Measurements from ENCODE around the gene HOXA6. TPM values are rescaled to one million over a fixed set of nuclear protein-coding genes. Genes with fewer than 3 reads are reported as not detected.

HOXA6 gene
- total and polyA plus RNA-seq, 9 of the 15 experiments (the other 6 are each of a cell fraction or from before 2014, with no cell fraction given): not detected

- no peak overlapping the region for H3K4me2 ChIP-seq (ENCODE audit: insufficient read depth, low read length)
- 5% methylated on average over 10 of the region's 10 CpGs for WGBS (ENCODE audit: insufficient coverage, low coverage, missing lambda C conversion rate)
- in situ Hi-C loops (cut with MboI): loop anchor here (25.0 kb wide), 3 partner anchors 660 to 1285 kb away; no protein-coding TSS in a partner anchor
- no peaks in the 10 kb centered on the region for H3K9me3 ChIP-seq (replicated peaks; ENCODE audit: control insufficient read depth, insufficient read depth, low read depth, low read length)
- BruUV-seq (replicated peaks): no TSS peak
- ChIA-PET POLR2A (no interaction called here), CTCF (ENCODE audit: low intra/inter-chr PET ratio) (no interaction called here)
- no peaks in the 10 kb centered on the region for H3K9me1 ChIP-seq (ENCODE audit: control insufficient read depth, insufficient read depth, low read length)
- no peak for ATAC-seq
- no peak for FAIRE-seq
- H3K79me2 ChIP-seq (ENCODE audit: control insufficient read depth, insufficient read depth, low read length): no peaks in the 10 kb centered on the region
- no peak for TF ChIP-seq ZNF143 (CRISPR knock-in tag; IDR thresholded peaks at IDR 0.05)
- no peaks in the 10 kb centered on the region for H4K20me1 ChIP-seq (replicated peaks; ENCODE audit: control insufficient read depth, insufficient read depth, low read length)
- no peaks in the 10 kb centered on the region for H3K36me3 ChIP-seq (ENCODE audit: control insufficient read depth, insufficient read depth, low read length)
- no peak for DNase-seq (ENCODE audit: extremely low read depth in 1 of 4, low spot score in 3 of 4)
- no peak overlapping the region for H2AFZ ChIP-seq (ENCODE audit: low read depth, low read length)
- intact Hi-C loops (cut with micrococcal nuclease): no loop called here
- H3K4me1 ChIP-seq (replicated peaks in 1 of 2; ENCODE audit: control insufficient read depth in 2 of 2, insufficient read depth in 2 of 2, low read length in 2 of 2): peaks cover 0 to 3% of the 10 kb centered on the region in 2 experiments; a peak in 1 of 5 replicates
- no peak overlapping the region for H3K4me3 ChIP-seq
- H3K27me3 ChIP-seq (ENCODE audit: control insufficient read depth in 2 of 2, insufficient read depth in 2 of 2, low read length in 2 of 2): peaks cover 30 to 73% of the 10 kb centered on the region in 2 experiments
- no peak overlapping the region for H3K9ac ChIP-seq (ENCODE audit: insufficient read depth in 1 of 2, low read depth in 2 of 2, low read length in 2 of 2)
- no peak overlapping the region for H3K27ac ChIP-seq (ENCODE audit: extremely low read depth, low read depth, low read length)
Observed at GRCh38 chr7:27172315-27172774, 24.8 kb upstream of the HOXA6 start.

GRCh38 chr7:27171637-27172314 is 24.2 kb upstream of the HOXA6 start:
- POLR2A ChIA-PET: no interaction called here
- no peak for DNase-seq (ENCODE audit: extremely low read depth in 1 of 4, low spot score in 3 of 4)
- no peak for TF ChIP-seq RBM39 (optimal IDR thresholded peaks at IDR 0.05; ENCODE audit: low read depth, low read length)
- no peak for TF ChIP-seq ZC3H4 (CRISPR knock-in tag; IDR thresholded peaks at IDR 0.05; ENCODE audit: borderline replicate concordance)
- TF ChIP-seq E2F6 (IDR thresholded peaks at IDR 0.05; ENCODE audit: borderline replicate concordance in 1 of 2, extremely low read depth in 1 of 2, insufficient read depth in 1 of 2, insufficient read length in 1 of 2, low read depth in 1 of 2, low read length in 1 of 2, poor library complexity in 1 of 2, severe bottlenecking in 1 of 2): no peak
- TF ChIP-seq BCL6 (CRISPR knock-in tag; IDR thresholded peaks at IDR 0.05): no peak
- no peak for TF ChIP-seq ZNF57 (CRISPR knock-in tag; IDR thresholded peaks at IDR 0.05)
- TF ChIP-seq ID3 (CRISPR knock-in tag; IDR thresholded peaks at IDR 0.05): no peak
- TF ChIP-seq ID3 (tag; IDR thresholded peaks at IDR 0.05): no peak
- TF ChIP-seq NFRKB (IDR thresholded peaks at IDR 0.05; ENCODE audit: low read depth): no peak
- TF ChIP-seq ZBTB12 (CRISPR knock-in tag; IDR thresholded peaks at IDR 0.05): no peak

More at GRCh38 chr7:27171637-27172314, 24.2 kb upstream of the HOXA6 start:
- Histone ChIP-seq H3K36me3 (ENCODE audit: control insufficient read depth, insufficient read depth, low read length) (no peaks in the 10 kb centered on the region), H3K9me1 (ENCODE audit: control insufficient read depth, insufficient read depth, low read length) (no peaks in the 10 kb centered on the region), H3K27ac (ENCODE audit: extremely low read depth, low read depth, low read length) (no peak overlapping the region), H2AFZ (ENCODE audit: low read depth, low read length) (no peak overlapping the region), H3K9me3 (replicated peaks; ENCODE audit: control insufficient read depth, insufficient read depth, low read depth, low read length) (no peaks in the 10 kb centered on the region), H3K4me2 (ENCODE audit: insufficient read depth, low read length) (no peak overlapping the region), H3K79me2 (ENCODE audit: control insufficient read depth, insufficient read depth, low read length) (no peaks in the 10 kb centered on the region), H3K4me3 (no peak overlapping the region), H4K20me1 (replicated peaks; ENCODE audit: control insufficient read depth, insufficient read depth, low read length) (no peaks in the 10 kb centered on the region), H3K9ac (ENCODE audit: insufficient read depth in 1 of 2, low read depth in 2 of 2, low read length in 2 of 2) (no peak overlapping the region), H3K4me1 (replicated peaks in 1 of 2; ENCODE audit: control insufficient read depth in 2 of 2, insufficient read depth in 2 of 2, low read length in 2 of 2) (peaks cover 0 to 3% of the 10 kb centered on the region in 2 experiments; a peak in 1 of 5 replicates), H3K27me3 (ENCODE audit: control insufficient read depth in 2 of 2, insufficient read depth in 2 of 2, low read length in 2 of 2) (peaks cover 30 to 73% of the 10 kb centered on the region in 2 experiments)
- CTCF ChIA-PET (ENCODE audit: low intra/inter-chr PET ratio): no interaction called here
- ATAC-seq: peak; percentile 39; the same call in 1 of the 3 replicates
- in situ Hi-C loops (cut with MboI): loop anchor here (25.0 kb wide), 3 partner anchors 659 to 1284 kb away; no protein-coding TSS in a partner anchor
- no TSS peak for BruUV-seq (replicated peaks)
- WGBS (ENCODE audit: insufficient coverage, low coverage, missing lambda C conversion rate): 8% methylated on average over 30 of the region's 30 CpGs
- no peak for FAIRE-seq
- intact Hi-C loops (cut with micrococcal nuclease): no loop called here
